GM18951 (cell line): ENCODE measurements around the gene PTBP3.

Source experiments
- POLR2A ChIP-seq: IDR thresholded peaks from 4 replicates; pipeline ENCODE4 v1.6.1; 2011; ENCODE audit warnings: mild to moderate bottlenecking; ENCODE audit not compliant: insufficient read length, insufficient read depth; ENCODE audit errors: extremely low read depth
- in situ Hi-C: fragments of 300-500 bp; cut with MboI; formaldehyde crosslinking; loops from one replicate; pipeline ENCODE4 v1.12.0; 2022; ENCODE audit warnings: low sequenced_read_pairs, mixed read lengths, inconsistent platforms; ENCODE audit not compliant: unreplicated experiment

PTBP3 gene

GRCh38 chr9:112261133-112261532, 72.3 kb downstream of the PTBP3 start:
- in situ Hi-C loops = no loop called here

GRCh38 chr9:112258106-112258505, 75.3 kb downstream of the PTBP3 start:
- in situ Hi-C loops = no loop called here
- TF ChIP-seq POLR2A = no peak

More at GRCh38 chr9:112261133-112261532, 72.3 kb downstream of the PTBP3 start:
- TF ChIP-seq POLR2A = no peak

GRCh38 chr9:112252194-112252593, 81.2 kb downstream of the PTBP3 start:
- TF ChIP-seq POLR2A = no peak
- in situ Hi-C loops = no loop called here

GRCh38 chr9:112249277-112249676, 84.1 kb downstream of the PTBP3 start:
- in situ Hi-C loops = no loop called here

GRCh38 chr9:112248722-112249121, 84.7 kb downstream of the PTBP3 start:
- in situ Hi-C loops = no loop called here
- TF ChIP-seq POLR2A = no peak

More at GRCh38 chr9:112249277-112249676, 84.1 kb downstream of the PTBP3 start:
- no peak for TF ChIP-seq POLR2A

- no peak for TF ChIP-seq POLR2A
- in situ Hi-C loops = no loop called here
Observed at GRCh38 chr9:112247090-112247489, 86.3 kb downstream of the PTBP3 start.

GRCh38 chr9:112245126-112245525, 88.3 kb downstream of the PTBP3 start:
- in situ Hi-C loops = no loop called here
- TF ChIP-seq POLR2A = no peak

- in situ Hi-C loops = no loop called here
- TF ChIP-seq POLR2A = no peak
Observed at GRCh38 chr9:112242147-112242804, 91.1 kb downstream of the PTBP3 start.

- in situ Hi-C loops = no loop called here
- TF ChIP-seq POLR2A = no peak
Observed at GRCh38 chr9:112241491-112241890, 91.9 kb downstream of the PTBP3 start.

- TF ChIP-seq POLR2A = no peak
- in situ Hi-C loops = no loop called here
Observed at GRCh38 chr9:112239708-112240107, 93.7 kb downstream of the PTBP3 start.

- in situ Hi-C loops = no loop called here
- TF ChIP-seq POLR2A = no peak
Observed at GRCh38 chr9:112239284-112239683, 94.1 kb downstream of the PTBP3 start.

- in situ Hi-C loops = no loop called here
- no peak for TF ChIP-seq POLR2A
Observed at GRCh38 chr9:112234779-112235178, 98.6 kb downstream of the PTBP3 start.

- in situ Hi-C loops = no loop called here
- TF ChIP-seq POLR2A = no peak
Observed at GRCh38 chr9:112233769-112234168, 99.7 kb downstream of the PTBP3 start.

GRCh38 chr9:112232233-112232632, 101.2 kb downstream of the PTBP3 start:
- TF ChIP-seq POLR2A = no peak
- in situ Hi-C loops = no loop called here
